ENCODE results near the gene HOXC4. TPM values are rescaled to one million over a fixed set of nuclear protein-coding genes. Genes with fewer than 3 reads are reported as not detected.
"Not testable (repeated sequence)": the region's sequence is repeated elsewhere in the genome, so short reads cannot be mapped to it uniquely, and the experiment has no call there.

Gene HOXC4
- total RNA-seq, 1 donor from 2014 or later, result not detected

- DNase-seq (ENCODE audit: low spot score); H3K4me1 Mint-ChIP-seq (ENCODE audit: low read depth); H3K27ac Mint-ChIP-seq (ENCODE audit: unreplicated experiment); H3K36me3 Mint-ChIP-seq (ENCODE audit: low read depth); H3K4me3 Mint-ChIP-seq (ENCODE audit: unreplicated experiment); H3K9me3 Mint-ChIP-seq (ENCODE audit: low read depth): not testable (repeated sequence)
- peaks cover 81% of the 10 kb centered on the region for H3K27me3 Mint-ChIP-seq (ENCODE audit: low read depth)
Observed at GRCh38 chr12:54081053-54081514, 27.4 kb downstream of the HOXC4 start.

- H3K4me3 Mint-ChIP-seq (ENCODE audit: unreplicated experiment); DNase-seq (ENCODE audit: low spot score); H3K27ac Mint-ChIP-seq (ENCODE audit: unreplicated experiment); H3K36me3 Mint-ChIP-seq (ENCODE audit: low read depth); H3K4me1 Mint-ChIP-seq (ENCODE audit: low read depth); H3K9me3 Mint-ChIP-seq (ENCODE audit: low read depth): not testable (repeated sequence)
- H3K27me3 Mint-ChIP-seq (ENCODE audit: low read depth), result peaks cover 83% of the 10 kb centered on the region
Observed at GRCh38 chr12:54081581-54082396, 28.2 kb downstream of the HOXC4 start.

- H3K4me1 Mint-ChIP-seq (ENCODE audit: low read depth), result peaks cover 5% of the 10 kb centered on the region
- H3K27ac Mint-ChIP-seq (ENCODE audit: unreplicated experiment), result no peak overlapping the region
- H3K27me3 Mint-ChIP-seq (ENCODE audit: low read depth), result peaks cover 77% of the 10 kb centered on the region
Observed at GRCh38 chr12:54082397-54082892, 28.8 kb downstream of the HOXC4 start.

DNA sequence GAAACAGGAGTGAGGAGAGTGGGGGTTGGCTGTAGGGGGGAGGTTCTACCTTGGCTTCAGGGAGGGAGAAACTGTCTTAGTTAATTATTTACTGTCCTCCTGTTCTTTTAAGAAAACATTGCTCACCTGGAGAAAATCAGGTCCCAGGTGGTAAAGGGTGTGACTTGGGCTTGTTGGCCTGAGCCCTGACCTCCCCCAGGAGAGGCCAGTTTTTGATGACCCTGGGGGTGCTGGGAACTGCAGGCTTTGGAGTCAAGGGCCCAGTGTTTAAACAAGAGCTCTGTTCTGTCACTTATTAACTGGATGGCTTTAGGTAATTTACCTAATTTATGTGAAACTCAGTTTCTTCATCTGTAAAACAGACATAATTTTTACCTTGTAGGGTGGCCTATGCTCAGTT is 34.4 kb downstream of the HOXC4 start:
- H3K9me3 Mint-ChIP-seq (ENCODE audit: low read depth); H3K4me3 Mint-ChIP-seq (ENCODE audit: unreplicated experiment); H3K27ac Mint-ChIP-seq (ENCODE audit: unreplicated experiment); H3K36me3 Mint-ChIP-seq (ENCODE audit: low read depth); DNase-seq (ENCODE audit: low spot score); H3K4me1 Mint-ChIP-seq (ENCODE audit: low read depth): not testable (repeated sequence)
- H3K27me3 Mint-ChIP-seq (ENCODE audit: low read depth), result peaks cover 78% of the 10 kb centered on the region

More at GRCh38 chr12:54082397-54082892, 28.8 kb downstream of the HOXC4 start:
- Mint-ChIP-seq H3K9me3 (ENCODE audit: low read depth) (no peaks in the 10 kb centered on the region), H3K36me3 (ENCODE audit: low read depth) (peaks cover 2% of the 10 kb centered on the region), H3K4me3 (ENCODE audit: unreplicated experiment) (no peak overlapping the region)
- DNase-seq (ENCODE audit: low spot score), result no peak
- TF ChIP-seq, protein P1, sequence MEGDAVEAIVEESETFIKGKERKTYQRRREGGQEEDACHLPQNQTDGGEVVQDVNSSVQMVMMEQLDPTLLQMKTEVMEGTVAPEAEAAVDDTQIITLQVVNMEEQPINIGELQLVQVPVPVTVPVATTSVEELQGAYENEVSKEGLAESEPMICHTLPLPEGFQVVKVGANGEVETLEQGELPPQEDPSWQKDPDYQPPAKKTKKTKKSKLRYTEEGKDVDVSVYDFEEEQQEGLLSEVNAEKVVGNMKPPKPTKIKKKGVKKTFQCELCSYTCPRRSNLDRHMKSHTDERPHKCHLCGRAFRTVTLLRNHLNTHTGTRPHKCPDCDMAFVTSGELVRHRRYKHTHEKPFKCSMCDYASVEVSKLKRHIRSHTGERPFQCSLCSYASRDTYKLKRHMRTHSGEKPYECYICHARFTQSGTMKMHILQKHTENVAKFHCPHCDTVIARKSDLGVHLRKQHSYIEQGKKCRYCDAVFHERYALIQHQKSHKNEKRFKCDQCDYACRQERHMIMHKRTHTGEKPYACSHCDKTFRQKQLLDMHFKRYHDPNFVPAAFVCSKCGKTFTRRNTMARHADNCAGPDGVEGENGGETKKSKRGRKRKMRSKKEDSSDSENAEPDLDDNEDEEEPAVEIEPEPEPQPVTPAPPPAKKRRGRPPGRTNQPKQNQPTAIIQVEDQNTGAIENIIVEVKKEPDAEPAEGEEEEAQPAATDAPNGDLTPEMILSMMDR (IDR thresholded peaks at IDR 0.05), result no peak

DNA sequence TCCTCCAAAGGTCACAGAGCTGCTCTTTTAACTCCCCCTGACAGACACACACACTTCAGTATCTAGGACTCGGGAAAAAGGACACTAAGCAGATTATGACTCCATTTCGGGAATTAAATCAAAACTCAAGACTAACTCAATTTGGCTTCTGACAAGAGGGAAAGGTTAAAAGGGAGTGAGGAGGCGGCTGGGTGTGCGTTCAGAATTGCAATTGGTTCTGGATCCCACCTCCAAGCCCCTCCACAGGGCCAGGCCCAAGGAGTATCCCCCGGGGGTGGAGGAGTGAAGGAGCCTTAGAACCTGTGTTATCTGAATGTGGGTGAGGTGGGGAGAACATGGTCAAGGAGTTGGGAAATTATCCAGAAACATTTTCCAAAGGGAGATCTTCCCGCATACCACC is 35.8 kb downstream of the HOXC4 start:
- not testable (repeated sequence) for H3K4me3 Mint-ChIP-seq (ENCODE audit: unreplicated experiment); H3K27ac Mint-ChIP-seq (ENCODE audit: unreplicated experiment)

DNA sequence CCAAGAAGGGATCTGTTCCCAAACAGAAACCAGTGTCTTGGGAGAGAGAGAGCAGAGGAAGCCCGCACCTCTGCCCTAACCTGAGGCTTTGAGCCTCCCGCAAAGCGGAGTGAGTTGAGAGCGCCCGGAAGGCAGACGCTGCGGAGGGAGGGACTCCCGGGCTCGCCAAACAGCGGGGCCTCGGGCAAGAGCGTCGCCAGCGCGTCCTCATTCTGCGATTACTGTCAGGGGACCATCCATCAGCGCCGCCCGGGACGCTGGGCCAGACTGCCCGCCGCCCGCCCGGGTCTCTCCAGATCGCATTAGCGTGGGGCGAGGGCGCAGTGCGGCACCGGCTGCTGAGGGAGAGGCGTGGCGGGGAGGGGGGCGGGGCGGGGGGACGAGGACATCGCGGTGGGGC is 36.7 kb downstream of the HOXC4 start:
- H3K27ac Mint-ChIP-seq (ENCODE audit: unreplicated experiment); H3K9me3 Mint-ChIP-seq (ENCODE audit: low read depth); H3K4me3 Mint-ChIP-seq (ENCODE audit: unreplicated experiment); DNase-seq (ENCODE audit: low spot score); H3K4me1 Mint-ChIP-seq (ENCODE audit: low read depth); H3K36me3 Mint-ChIP-seq (ENCODE audit: low read depth): not testable (repeated sequence)
- peaks cover 71% of the 10 kb centered on the region for H3K27me3 Mint-ChIP-seq (ENCODE audit: low read depth)

More for the DNA sequence above, 35.8 kb downstream of the HOXC4 start:
- H3K9me3 Mint-ChIP-seq (ENCODE audit: low read depth); H3K36me3 Mint-ChIP-seq (ENCODE audit: low read depth); DNase-seq (ENCODE audit: low spot score); H3K4me1 Mint-ChIP-seq (ENCODE audit: low read depth): not testable (repeated sequence)
- H3K27me3 Mint-ChIP-seq (ENCODE audit: low read depth), result peaks cover 75% of the 10 kb centered on the region

GRCh38 chr12:54092943-54093342 is 39.3 kb downstream of the HOXC4 start:
- H3K4me3 Mint-ChIP-seq (ENCODE audit: unreplicated experiment); H3K27ac Mint-ChIP-seq (ENCODE audit: unreplicated experiment); H3K4me1 Mint-ChIP-seq (ENCODE audit: low read depth); H3K9me3 Mint-ChIP-seq (ENCODE audit: low read depth); H3K36me3 Mint-ChIP-seq (ENCODE audit: low read depth); DNase-seq (ENCODE audit: low spot score): not testable (repeated sequence)
- H3K27me3 Mint-ChIP-seq (ENCODE audit: low read depth), result peaks cover 77% of the 10 kb centered on the region

GRCh38 chr12:54095928-54096327 is 42.3 kb downstream of the HOXC4 start:
- not testable (repeated sequence) for H3K4me1 Mint-ChIP-seq (ENCODE audit: low read depth); H3K36me3 Mint-ChIP-seq (ENCODE audit: low read depth); H3K27ac Mint-ChIP-seq (ENCODE audit: unreplicated experiment); H3K4me3 Mint-ChIP-seq (ENCODE audit: unreplicated experiment); DNase-seq (ENCODE audit: low spot score); H3K9me3 Mint-ChIP-seq (ENCODE audit: low read depth)
- H3K27me3 Mint-ChIP-seq (ENCODE audit: low read depth), result peaks cover 56% of the 10 kb centered on the region

DNA sequence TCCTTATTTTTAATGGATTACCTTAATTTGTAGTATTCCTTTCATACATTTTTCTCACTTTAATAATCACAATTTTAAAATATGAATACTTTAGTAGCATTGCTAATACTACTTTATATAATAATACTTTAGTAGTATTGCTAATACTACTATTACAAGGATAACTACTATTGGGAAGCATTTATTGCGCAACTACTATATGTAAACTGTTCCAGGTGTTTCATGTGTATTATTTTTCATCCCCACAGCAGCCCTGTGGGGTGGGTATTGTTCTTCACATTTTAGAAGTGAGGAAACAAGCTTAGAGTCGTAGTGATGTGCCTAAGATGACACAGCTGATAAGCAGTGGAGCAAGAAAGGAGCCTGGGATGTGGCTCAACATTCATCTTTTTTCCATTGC is 45.0 kb downstream of the HOXC4 start:
- not testable (repeated sequence) for H3K9me3 Mint-ChIP-seq (ENCODE audit: low read depth); DNase-seq (ENCODE audit: low spot score); H3K4me1 Mint-ChIP-seq (ENCODE audit: low read depth); H3K36me3 Mint-ChIP-seq (ENCODE audit: low read depth); H3K27ac Mint-ChIP-seq (ENCODE audit: unreplicated experiment); H3K4me3 Mint-ChIP-seq (ENCODE audit: unreplicated experiment)
- H3K27me3 Mint-ChIP-seq (ENCODE audit: low read depth), result peaks cover 54% of the 10 kb centered on the region

GRCh38 chr12:54100588-54100987 is 47.0 kb downstream of the HOXC4 start:
- H3K27ac Mint-ChIP-seq (ENCODE audit: unreplicated experiment); H3K4me3 Mint-ChIP-seq (ENCODE audit: unreplicated experiment); H3K9me3 Mint-ChIP-seq (ENCODE audit: low read depth); H3K36me3 Mint-ChIP-seq (ENCODE audit: low read depth); H3K4me1 Mint-ChIP-seq (ENCODE audit: low read depth); DNase-seq (ENCODE audit: low spot score): not testable (repeated sequence)
- peaks cover 50% of the 10 kb centered on the region for H3K27me3 Mint-ChIP-seq (ENCODE audit: low read depth)

GRCh38 chr12:54102223-54102622 is 48.6 kb downstream of the HOXC4 start:
- H3K9me3 Mint-ChIP-seq (ENCODE audit: low read depth); H3K36me3 Mint-ChIP-seq (ENCODE audit: low read depth); H3K4me1 Mint-ChIP-seq (ENCODE audit: low read depth); H3K27ac Mint-ChIP-seq (ENCODE audit: unreplicated experiment); DNase-seq (ENCODE audit: low spot score); H3K4me3 Mint-ChIP-seq (ENCODE audit: unreplicated experiment): not testable (repeated sequence)
- peaks cover 54% of the 10 kb centered on the region for H3K27me3 Mint-ChIP-seq (ENCODE audit: low read depth)

- H3K27me3 Mint-ChIP-seq (ENCODE audit: low read depth), result peaks cover 60% of the 10 kb centered on the region
- not testable (repeated sequence) for DNase-seq (ENCODE audit: low spot score); H3K4me1 Mint-ChIP-seq (ENCODE audit: low read depth); H3K9me3 Mint-ChIP-seq (ENCODE audit: low read depth); H3K27ac Mint-ChIP-seq (ENCODE audit: unreplicated experiment); H3K36me3 Mint-ChIP-seq (ENCODE audit: low read depth); H3K4me3 Mint-ChIP-seq (ENCODE audit: unreplicated experiment)
Observed at GRCh38 chr12:54103827-54104226, 50.2 kb downstream of the HOXC4 start.
